Lung (tissue), 12 donors: ENCODE data around the gene DOCK3. TPM values are rescaled to one million over a fixed set of nuclear protein-coding genes. Genes with fewer than 3 reads are reported as not detected.

Source experiments
- ATAC-seq: fragments of 200-7000 bp; cut with Tn5 transposase; one replicate; pipeline ENCODE4 v1.9.1; 2020; ENCODE audit warnings: moderate number of reproducible peaks; ENCODE audit not compliant: insufficient read depth, low FRiP score
- DNase-seq, 3 donors: peaks; one replicate each; pipeline ENCODE4 v3.0.0-alpha.2; 2013 to 2017
- H3K27ac ChIP-seq, 2 donors: one replicate each; pipeline ENCODE4 v1.5.1; 2013; ENCODE audit warnings: mild to moderate bottlenecking in 2 of 2, moderate library complexity in 2 of 2, control low read depth in 1 of 2, inconsistent platforms in 1 of 2, low read depth in 1 of 2, low read length in 1 of 2
- H3K27me3 ChIP-seq, 3 donors: one replicate each; pipeline ENCODE4 v1.5.1; 2013; ENCODE audit warnings: low read length in 2 of 3; ENCODE audit not compliant: control insufficient read depth in 3 of 3, insufficient read depth in 3 of 3
- H3K36me3 ChIP-seq, 4 donors: one replicate each; pipeline ENCODE4 v1.5.1; 2013; ENCODE audit warnings: low read length in 4 of 4, mild to moderate bottlenecking in 1 of 4, moderate library complexity in 1 of 4; ENCODE audit not compliant: control insufficient read depth in 4 of 4, insufficient read depth in 4 of 4
- H3K4me1 ChIP-seq, 5 donors: one replicate each; pipeline ENCODE4 v1.5.1; 2013; ENCODE audit warnings: low read length in 5 of 5, mild to moderate bottlenecking in 2 of 5, moderate library complexity in 1 of 5; ENCODE audit not compliant: control insufficient read depth in 5 of 5, insufficient read depth in 5 of 5
- H3K4me3 ChIP-seq: one replicate; pipeline ENCODE4 v1.5.1; 2013; ENCODE audit warnings: mild to moderate bottlenecking, control low read depth, moderate library complexity
- H3K9ac ChIP-seq, 2 donors: one replicate each; pipeline ENCODE4 v1.5.1; 2013; ENCODE audit warnings: low read length in 2 of 2, control low read depth in 1 of 2; ENCODE audit not compliant: insufficient read depth in 1 of 2
- H3K9me3 ChIP-seq, 4 donors: one replicate each; pipeline ENCODE4 v1.5.1; 2013; ENCODE audit warnings: low read length in 3 of 4, mild to moderate bottlenecking in 1 of 4, moderate library complexity in 1 of 4; ENCODE audit not compliant: control insufficient read depth in 4 of 4, insufficient read depth in 3 of 4
- WGBS, 2 donors: extraction: QIAGEN DNeasy Blood & Tissue Kit; methylation state at CpG; one replicate each; pipeline ENCODE4 v1.1.7; 2013; 5-methylcytosine and 5-hydroxymethylcytosine counted together
- polyA plus RNA-seq, 2 donors: library from polyadenylated mRNA; stranded (reverse); fragments of 200-250 nt; gene quantifications; one replicate each; pipeline ENCODE4 v1.2.1, GENCODE V29; 2013
- total RNA-seq, 2 donors: library from RNA; depleted of rRNA in 1 of 2; stranded (reverse); fragments of >200 nt in 1 of 2; gene quantifications; one replicate each; pipeline ENCODE4 v1.2.1, GENCODE V29; 2014 to 2021
- TF ChIP-seq, protein P1 (sequence below): IDR thresholded peaks from 2 replicates; pipeline ENCODE4 v1.5.1; 2012; ENCODE audit warnings: mild to moderate bottlenecking; ENCODE audit errors: control extremely low read depth, extremely low read depth
- donor health status: control.
- donor health status: control.
- donor health status: Bipolar disorder and iron deficiency.
- donor health status: healthy.
- donor health status: DM: yes; HTN: yes; CAD: no.

Gene DOCK3
- total and polyA plus RNA-seq, 4 donors, result 0.06 to 1.4 (median 0.34) TPM

DNA sequence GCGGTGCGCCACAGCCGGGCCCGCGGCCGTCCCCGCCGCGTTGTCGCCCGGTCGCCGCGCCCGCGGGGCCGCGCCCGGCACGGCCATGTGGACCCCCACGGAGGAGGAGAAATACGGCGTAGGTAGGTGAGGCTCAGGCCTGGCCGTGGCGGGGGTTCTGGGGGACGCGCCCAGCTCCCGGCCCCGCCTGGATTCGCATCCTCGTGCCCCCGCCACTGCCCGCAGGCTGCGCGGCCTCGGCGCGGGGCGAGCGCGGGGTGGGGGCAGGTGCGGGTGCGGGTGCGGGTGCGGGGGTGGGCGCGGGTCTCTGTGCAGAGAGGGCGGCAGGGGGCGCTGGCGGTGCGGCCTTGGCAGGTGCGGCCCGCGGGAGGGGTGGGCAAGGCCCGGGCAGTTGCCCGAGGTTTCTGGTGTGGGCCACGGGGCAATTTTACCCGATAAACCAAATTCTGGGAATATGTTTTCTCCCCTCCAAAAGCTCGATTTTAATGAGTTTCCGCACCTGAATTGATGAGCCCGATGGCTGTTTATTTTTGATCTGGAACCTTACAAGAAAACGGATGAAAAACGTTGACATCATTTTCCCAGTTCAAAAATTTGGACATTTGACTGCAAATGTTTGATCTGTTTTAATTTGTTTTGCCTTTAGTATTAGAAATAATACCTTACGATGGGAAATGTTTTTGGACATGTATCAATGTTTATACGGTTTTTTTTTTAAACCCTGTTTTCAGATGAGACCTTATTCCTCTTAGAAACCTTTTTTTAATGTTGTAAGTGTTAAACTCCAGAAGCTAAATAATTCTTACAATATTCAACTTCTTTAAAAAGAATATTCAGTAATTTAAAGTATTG lies 678 bp downstream of the DOCK3 start:
- TF ChIP-seq, protein P1, sequence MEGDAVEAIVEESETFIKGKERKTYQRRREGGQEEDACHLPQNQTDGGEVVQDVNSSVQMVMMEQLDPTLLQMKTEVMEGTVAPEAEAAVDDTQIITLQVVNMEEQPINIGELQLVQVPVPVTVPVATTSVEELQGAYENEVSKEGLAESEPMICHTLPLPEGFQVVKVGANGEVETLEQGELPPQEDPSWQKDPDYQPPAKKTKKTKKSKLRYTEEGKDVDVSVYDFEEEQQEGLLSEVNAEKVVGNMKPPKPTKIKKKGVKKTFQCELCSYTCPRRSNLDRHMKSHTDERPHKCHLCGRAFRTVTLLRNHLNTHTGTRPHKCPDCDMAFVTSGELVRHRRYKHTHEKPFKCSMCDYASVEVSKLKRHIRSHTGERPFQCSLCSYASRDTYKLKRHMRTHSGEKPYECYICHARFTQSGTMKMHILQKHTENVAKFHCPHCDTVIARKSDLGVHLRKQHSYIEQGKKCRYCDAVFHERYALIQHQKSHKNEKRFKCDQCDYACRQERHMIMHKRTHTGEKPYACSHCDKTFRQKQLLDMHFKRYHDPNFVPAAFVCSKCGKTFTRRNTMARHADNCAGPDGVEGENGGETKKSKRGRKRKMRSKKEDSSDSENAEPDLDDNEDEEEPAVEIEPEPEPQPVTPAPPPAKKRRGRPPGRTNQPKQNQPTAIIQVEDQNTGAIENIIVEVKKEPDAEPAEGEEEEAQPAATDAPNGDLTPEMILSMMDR, result no peak
- ATAC-seq (no peak), DNase-seq (peak in 1 of 3 donors; percentile 48)
- peak overlapping the region in 1 of 2 donors; percentile 54 for H3K27ac ChIP-seq
- WGBS, 2 donors, result 3% methylated on average over 57 to 65 of the region's 65 CpGs
- H3K4me3 ChIP-seq, result peak overlapping the region; percentile 57
- peaks cover 0 to 4% (median 0%) of the 10 kb centered on the region in 5 donors for H3K4me1 ChIP-seq
- no peak overlapping the region for H3K9ac ChIP-seq
- H3K36me3 ChIP-seq, result no peaks in the 10 kb centered on the region
- no peaks in the 10 kb centered on the region for H3K9me3 ChIP-seq
- H3K27me3 ChIP-seq, result peaks cover 0 to 69% (median 65%) of the 10 kb centered on the region in 3 donors

DNA sequence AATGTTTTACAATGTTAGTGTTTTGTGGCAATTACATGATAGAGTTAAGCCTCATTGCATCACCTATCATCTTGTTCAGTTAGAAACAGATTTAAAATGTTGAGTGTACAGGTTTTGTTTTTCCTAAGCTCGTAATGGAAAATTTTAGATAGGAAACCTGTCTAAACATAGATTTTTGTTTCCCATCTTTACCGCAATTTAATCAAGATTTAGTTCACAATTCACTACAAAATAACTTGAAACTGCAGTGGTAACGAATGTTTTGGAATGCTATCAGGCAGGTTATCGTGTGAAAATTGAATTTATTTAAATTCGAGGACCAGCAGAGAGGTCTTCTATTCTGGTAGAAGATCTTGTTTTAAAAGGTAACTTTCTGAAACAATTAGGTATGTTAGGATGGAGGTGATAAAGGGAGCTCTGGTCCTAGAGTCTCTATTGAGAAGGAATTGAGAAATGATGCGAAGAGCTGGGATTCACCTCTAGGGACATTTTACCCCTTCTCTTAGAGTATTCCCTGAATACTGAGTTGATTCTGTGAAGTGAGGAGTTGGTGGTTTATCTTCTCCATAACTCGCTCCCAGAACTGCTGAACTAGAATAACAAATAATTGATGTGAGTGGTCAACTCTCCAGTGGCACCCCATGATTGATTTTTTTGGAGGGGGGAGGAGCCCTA lies 1.4 kb downstream of the DOCK3 start:
- Histone ChIP-seq H3K27ac (no peak overlapping the region), H3K36me3 (no peaks in the 10 kb centered on the region), H3K27me3 (peaks cover 0 to 66% (median 61%) of the 10 kb centered on the region in 3 donors), H3K4me3 (no peak overlapping the region), H3K9ac (no peak overlapping the region), H3K4me1 (peaks cover 0 to 4% (median 0%) of the 10 kb centered on the region in 5 donors), H3K9me3 (no peaks in the 10 kb centered on the region)
- 77 to 79% methylated on average over 7 of the region's 7 CpGs for WGBS, 2 donors
- no peak for DNase-seq
- TF ChIP-seq, protein P1, result no peak
- no peak for ATAC-seq

DNA sequence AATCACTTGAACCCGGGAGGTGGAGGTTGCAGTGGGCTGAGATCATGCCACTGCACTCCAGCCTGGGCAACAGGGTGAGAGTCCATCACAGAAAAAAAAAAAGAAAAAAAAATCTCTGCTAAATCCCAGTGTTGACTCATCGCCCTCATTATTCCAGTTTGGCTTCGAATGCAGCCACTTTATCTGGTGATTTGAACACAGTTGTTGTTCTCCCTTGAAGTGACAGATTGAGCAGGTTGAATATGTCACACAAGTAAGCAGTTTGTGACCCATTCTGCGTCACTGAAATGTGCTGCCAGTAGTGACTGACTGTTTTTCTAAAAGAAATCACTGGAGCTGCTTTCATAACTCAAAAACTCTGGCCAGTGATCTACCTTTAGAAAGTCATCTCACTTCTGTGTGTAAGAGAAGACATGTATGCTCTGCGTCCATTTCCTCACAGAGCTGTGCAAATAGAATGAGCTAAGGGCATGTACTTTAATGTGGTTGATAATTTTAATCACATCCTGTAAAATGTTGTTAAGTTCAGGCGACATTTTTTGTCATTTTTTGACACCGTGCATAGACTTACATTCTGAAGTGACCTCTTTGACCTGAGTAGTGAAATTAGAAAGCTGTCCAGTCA lies 12.5 kb downstream of the DOCK3 start:
- H3K27me3 ChIP-seq, result peaks cover 0 to 8% (median 3%) of the 10 kb centered on the region in 3 donors
- no peak overlapping the region for H3K4me3 ChIP-seq
- no peak overlapping the region for H3K9ac ChIP-seq
- ATAC-seq, result no peak
- DNase-seq, result no peak
- WGBS, 2 donors, result 78 to 90% methylated on average over 7 of the region's 7 CpGs
- TF ChIP-seq, protein P1, result no peak
- no peaks in the 10 kb centered on the region for H3K36me3 ChIP-seq
- H3K4me1 ChIP-seq, result peaks cover 0 to 3% (median 0%) of the 10 kb centered on the region in 5 donors
- no peaks in the 10 kb centered on the region for H3K9me3 ChIP-seq
- H3K27ac ChIP-seq, result peak overlapping the region in 1 of 2 donors; percentile 16
